ENCODE data around the gene TMTC1.

- no peak for TF ChIP-seq CTCF (IDR thresholded peaks at IDR 0.05 in 8 of 11, conservative IDR thresholded peaks at IDR 0.05 in 3 of 11)
- no peak for TF ChIP-seq POLR2AphosphoS5 (IDR thresholded peaks at IDR 0.05)
Measured at GRCh38 chr12:29509503-29509902, 274.2 kb downstream of the TMTC1 start.

Data from spleen (tissue), 7 donors.